H1 (cell line): ENCODE results near the gene COL21A1. TPM values are rescaled to one million over a fixed set of nuclear protein-coding genes. Genes with fewer than 3 reads are reported as not detected.

ENCODE experiments used
- CTCF ChIA-PET: fragments of 300-600 bp; sonication (Branson Sonifier 250); formaldehyde crosslinking; loops from one replicate; lab custom pipeline; 2021; ENCODE audit not compliant: partially characterized antibody; lab: Charles Lee
- POLR2A ChIA-PET: fragments of 300-600 bp; sonication (Branson Sonifier 250); formaldehyde crosslinking; loops from one replicate; lab custom pipeline; 2021; ENCODE audit warnings: inconsistent platforms; ENCODE audit not compliant: partially characterized antibody; lab: Charles Lee
- DNase-seq, 2 experiments: peaks; one replicate each; pipeline versions ENCODE4 v3.0.0 to v3.0.0-alpha.2; 2010 to 2022; ENCODE audit warnings: low spot score in 2 of 2, low read depth in 1 of 2, mixed read lengths in 1 of 2
- FAIRE-seq: peaks from 2 replicates; lab custom pipeline; 2011; peaks lifted over from hg19 to GRCh38; lab: Jason Lieb, UNC
- H2AFZ ChIP-seq: 2 replicates; pipeline ENCODE4 v1.8.1; 2012; ENCODE audit warnings: low read length, inconsistent platforms
- H2AK5ac ChIP-seq: 2 replicates; pipeline ENCODE4 v1.6.1; 2013; ENCODE audit warnings: low read depth, low read length
- H2BK120ac ChIP-seq: replicated peaks from 2 replicates; pipeline ENCODE3; 2013; ENCODE audit warnings: low read depth, low read length, inconsistent platforms
- H2BK12ac ChIP-seq: 2 replicates; pipeline ENCODE4 v1.6.1; 2013; ENCODE audit warnings: low read depth, low read length
- H2BK15ac ChIP-seq: 2 replicates; pipeline ENCODE4 v1.6.1; 2013; ENCODE audit warnings: low read length
- H2BK20ac ChIP-seq: 2 replicates; pipeline ENCODE4 v1.6.1; 2013; ENCODE audit warnings: low read length
- H2BK5ac ChIP-seq: 2 replicates; pipeline ENCODE4 v1.6.1; 2013; ENCODE audit warnings: low read depth, low read length
- H3K14ac ChIP-seq: 2 replicates; pipeline ENCODE4 v1.6.1; 2013; ENCODE audit warnings: inconsistent platforms; ENCODE audit not compliant: insufficient read length
- H3K18ac ChIP-seq: 2 replicates; pipeline ENCODE4 v1.6.1; 2013; ENCODE audit warnings: low read length; ENCODE audit errors: extremely low read depth
- H3K23ac ChIP-seq: 2 replicates; pipeline ENCODE4 v1.6.1; 2013; ENCODE audit warnings: inconsistent platforms; ENCODE audit not compliant: insufficient read length
- H3K23me2 ChIP-seq: 2 replicates; pipeline ENCODE4 v1.6.1; 2013; ENCODE audit warnings: low read depth, low read length
- H3K27ac ChIP-seq: 2 replicates; pipeline ENCODE4 v1.6.1; 2011; ENCODE audit warnings: low read depth, low read length, inconsistent platforms
- H3K27me3 ChIP-seq, 4 experiments: replicated peaks in 1 of 4; 1 replicate in 1 of 4; 2 replicates in 3 of 4; pipeline versions ENCODE4 v1.6.1 to v1.8.1; 2011 to 2013; ENCODE audit warnings: low read length in 3 of 4, mild to moderate bottlenecking in 3 of 4, inconsistent platforms in 2 of 4, mixed read lengths in 2 of 4, moderate library complexity in 1 of 4; ENCODE audit not compliant: control insufficient read depth in 3 of 4, insufficient read depth in 3 of 4; ENCODE audit errors: extremely low read depth in 1 of 4
- H3K36me3 ChIP-seq, 4 experiments: 2 replicates each; pipeline versions ENCODE4 v1.6.1 to v1.8.1; 2011 to 2013; ENCODE audit warnings: mild to moderate bottlenecking in 4 of 4, low read length in 3 of 4, moderate library complexity in 2 of 4, control low read depth in 1 of 4, inconsistent platforms in 1 of 4; ENCODE audit not compliant: insufficient read depth in 4 of 4, control insufficient read depth in 2 of 4
- H3K4ac ChIP-seq: replicated peaks from 2 replicates; pipeline ENCODE3; 2013; ENCODE audit warnings: low read length, low read depth, mixed read lengths, inconsistent platforms; ENCODE audit not compliant: insufficient read length
- H3K4me1 ChIP-seq, 4 experiments: replicated peaks in 1 of 4; 1 replicate in 1 of 4; 2 replicates in 3 of 4; pipeline versions ENCODE4 v1.6.1 to v1.8.1; 2011 to 2013; ENCODE audit warnings: low read length in 3 of 4, inconsistent platforms in 2 of 4, mixed read lengths in 1 of 4; ENCODE audit not compliant: insufficient read depth in 4 of 4, control insufficient read depth in 3 of 4
- H3K4me2 ChIP-seq, 2 experiments: 2 replicates each; pipeline versions ENCODE4 v1.6.1 to v1.8.1; 2011 to 2013; ENCODE audit warnings: low read depth in 2 of 2, low read length in 2 of 2, control low read depth in 1 of 2, inconsistent platforms in 1 of 2, mild to moderate bottlenecking in 1 of 2; ENCODE audit not compliant: insufficient read depth in 1 of 2
- H3K4me3 ChIP-seq, 4 experiments: fragments of 200-600, 300-600 bp in 1 of 4; sonication (generic), shearing (Covaris generic), sonication (Bioruptor Twin) in 1 of 4; 2 replicates each; pipeline versions ENCODE4 v1.5.1 to v1.8.1; 2011 to 2016; ENCODE audit warnings: low read length in 4 of 4, low read depth in 3 of 4, control low read depth in 2 of 4, inconsistent platforms in 2 of 4, mild to moderate bottlenecking in 2 of 4, mixed read lengths in 1 of 4, moderate library complexity in 1 of 4; ENCODE audit not compliant: insufficient read depth in 2 of 4; ENCODE audit errors: extremely low read depth in 1 of 4
- H3K56ac ChIP-seq: replicated peaks from 2 replicates; pipeline ENCODE3; 2013; ENCODE audit warnings: low read depth, mild to moderate bottlenecking, mixed read lengths, low read length, inconsistent platforms; ENCODE audit not compliant: insufficient read length
- H3K79me1 ChIP-seq: 2 replicates; pipeline ENCODE4 v1.6.1; 2013; ENCODE audit warnings: low read depth, low read length, control low read depth
- H3K79me2 ChIP-seq, 2 experiments: 2 replicates each; pipeline versions ENCODE4 v1.6.1 to v1.8.1; 2012 to 2013; ENCODE audit warnings: low read length in 2 of 2, mild to moderate bottlenecking in 2 of 2, inconsistent platforms in 1 of 2; ENCODE audit not compliant: insufficient read depth in 2 of 2, control insufficient read depth in 1 of 2
- H3K9ac ChIP-seq, 4 experiments: replicated peaks in 1 of 4; 1 replicate in 1 of 4; 2 replicates in 3 of 4; pipeline versions ENCODE4 v1.6.1 to v1.8.1; 2011 to 2013; ENCODE audit warnings: low read depth in 3 of 4, low read length in 3 of 4, control low read depth in 2 of 4, mild to moderate bottlenecking in 2 of 4, moderate library complexity in 2 of 4, inconsistent platforms in 1 of 4; ENCODE audit errors: extremely low read depth in 1 of 4
- H3K9me3 ChIP-seq, 2 experiments: 2 replicates each; pipeline versions ENCODE4 v1.6.1 to v1.8.1; 2012 to 2013; ENCODE audit warnings: mild to moderate bottlenecking in 2 of 2, moderate library complexity in 2 of 2, control low read depth in 1 of 2, inconsistent platforms in 1 of 2, low read depth in 1 of 2, low read length in 1 of 2, mixed read lengths in 1 of 2; ENCODE audit not compliant: insufficient read depth in 2 of 2
- H4K20me1 ChIP-seq, 2 experiments: replicated peaks in 1 of 2; 2 replicates each; pipeline versions ENCODE3 to v1.8.1; 2011 to 2013; ENCODE audit warnings: inconsistent platforms in 2 of 2, low read length in 2 of 2, mild to moderate bottlenecking in 1 of 2; ENCODE audit not compliant: insufficient read depth in 2 of 2, control insufficient read depth in 1 of 2
- H4K5ac ChIP-seq: 2 replicates; pipeline ENCODE4 v1.6.1; 2013; ENCODE audit warnings: low read length, low read depth, mixed read lengths, inconsistent platforms; ENCODE audit not compliant: insufficient read length
- H4K8ac ChIP-seq: 2 replicates; pipeline ENCODE4 v1.8.0; 2013; ENCODE audit warnings: mild to moderate bottlenecking, moderate library complexity, low read length, inconsistent platforms; ENCODE audit not compliant: insufficient read depth; ENCODE audit errors: extremely low read depth
- H4K91ac ChIP-seq: replicated peaks from 2 replicates; pipeline ENCODE3; 2013; ENCODE audit warnings: low read length, mixed read lengths, inconsistent platforms; ENCODE audit not compliant: insufficient read length
- BACH1 ChIP-seq: IDR thresholded peaks from 2 replicates; pipeline ENCODE4 v1.6.1; 2012; ENCODE audit warnings: low read length, improper control_type of control experiment
- EGR1 ChIP-seq: IDR thresholded peaks from 2 replicates; pipeline ENCODE4 v1.6.1; 2011; ENCODE audit warnings: low read depth, low read length, borderline replicate concordance
- FOSL1 ChIP-seq: IDR thresholded peaks from 2 replicates; pipeline ENCODE4 v1.6.1; 2011; ENCODE audit warnings: mild to moderate bottlenecking, low read depth, low read length, moderate library complexity; ENCODE audit not compliant: insufficient read depth
- KDM5A ChIP-seq: fragments of 200-600 bp; IDR thresholded peaks from 2 replicates; pipeline ENCODE4 v1.7.1; 2012; ENCODE audit warnings: mild to moderate bottlenecking, low read length, inconsistent platforms, mixed read lengths
- POLR2A ChIP-seq, 2 experiments: IDR thresholded peaks; 1 replicate in 1 of 2; 2 replicates in 1 of 2; pipeline ENCODE4 v1.6.1; 2011; ENCODE audit warnings: low read depth in 2 of 2, low read length in 2 of 2, mild to moderate bottlenecking in 2 of 2; ENCODE audit errors: control extremely low read depth in 1 of 2
- RAD21 ChIP-seq, 2 experiments: IDR thresholded peaks in 1 of 2; conservative IDR thresholded peaks in 1 of 2; 2 replicates each; pipeline ENCODE4 v1.6.1; 2011; ENCODE audit warnings: low read depth in 2 of 2, low read length in 2 of 2, improper control_type of control experiment in 1 of 2, inconsistent platforms in 1 of 2, mild to moderate bottlenecking in 1 of 2, moderate library complexity in 1 of 2
- RBBP5 ChIP-seq: IDR thresholded peaks from 2 replicates; pipeline ENCODE4 v1.7.1; 2012; ENCODE audit warnings: low read depth, mild to moderate bottlenecking, inconsistent platforms, low read length, moderate library complexity, borderline replicate concordance
- SRF ChIP-seq: IDR thresholded peaks from 2 replicates; pipeline ENCODE4 v1.6.1; 2011; ENCODE audit warnings: mild to moderate bottlenecking, low read depth, low read length, moderate library complexity
- TBP ChIP-seq: IDR thresholded peaks from 2 replicates; pipeline ENCODE4 v1.6.1; 2011; ENCODE audit warnings: low read depth, low read length, improper control_type of control experiment
- TEAD4 ChIP-seq: IDR thresholded peaks from 2 replicates; pipeline ENCODE4 v1.6.1; 2012; ENCODE audit warnings: low read depth, low read length, inconsistent platforms, mixed read lengths
- ZNF274 ChIP-seq: IDR thresholded peaks from 2 replicates; pipeline ENCODE4 v1.7.0; 2012; ENCODE audit warnings: low read length, borderline replicate concordance; ENCODE audit errors: extremely low read depth
- WGBS, 2 experiments: shearing (Covaris generic) in 1 of 2; methylation state at CpG; one replicate each; pipeline versions ENCODE4 v1.1.6 to v1.1.7; 2013 to 2015; ENCODE audit warnings: low lambda C conversion rate in 2 of 2, mixed read lengths in 2 of 2, inconsistent platforms in 1 of 2, low coverage in 1 of 2, missing lambda C conversion rate in 1 of 2; ENCODE audit not compliant: insufficient replicate concordance in 2 of 2, insufficient coverage in 1 of 2, insufficient read length in 1 of 2; ENCODE audit errors: extremely low coverage in 1 of 2, missing lambda C conversion rate in 1 of 2; 5-methylcytosine and 5-hydroxymethylcytosine counted together
- polyA plus RNA-seq, 7 experiments: library from polyadenylated mRNA; depleted of rRNA in 3 of 7; stranded (reverse) in 5 of 7; unstranded in 2 of 7; fragments of >200 nt in 5 of 7; fragments of 200-250 nt in 2 of 7; gene quantifications; 1 replicate in 5 of 7; 2 replicates in 1 of 7; 4 replicates in 1 of 7; pipeline versions ENCODE4 v1.2.1 to v1.2.3, GENCODE V29; 2011 to 2013; ENCODE audit warnings: missing spikeins in 2 of 7, mixed read lengths in 2 of 7
- total RNA-seq: library from RNA; stranded (reverse); fragmentation: NEBNext Ultra II Directional; extraction: Animal tissue kit (Norgen Biotek cat#: 25700); gene quantifications from 2 replicates; pipeline ENCODE4 v1.2.1, GENCODE V29; 2021
- TF ChIP-seq, protein P1 (sequence below): IDR thresholded peaks from 2 replicates; pipeline ENCODE4 v1.6.1; 2012; ENCODE audit warnings: low read length, inconsistent platforms
- TF ChIP-seq, protein P2 (sequence below): IDR thresholded peaks from 2 replicates; pipeline ENCODE4 v1.6.1; 2012; ENCODE audit warnings: inconsistent platforms

Gene COL21A1
- total and polyA plus RNA-seq, 2 of the 8 experiments (the other 6 are each of a cell fraction or from before 2014, with no cell fraction given): 1.6 to 3.4 TPM

DNA sequence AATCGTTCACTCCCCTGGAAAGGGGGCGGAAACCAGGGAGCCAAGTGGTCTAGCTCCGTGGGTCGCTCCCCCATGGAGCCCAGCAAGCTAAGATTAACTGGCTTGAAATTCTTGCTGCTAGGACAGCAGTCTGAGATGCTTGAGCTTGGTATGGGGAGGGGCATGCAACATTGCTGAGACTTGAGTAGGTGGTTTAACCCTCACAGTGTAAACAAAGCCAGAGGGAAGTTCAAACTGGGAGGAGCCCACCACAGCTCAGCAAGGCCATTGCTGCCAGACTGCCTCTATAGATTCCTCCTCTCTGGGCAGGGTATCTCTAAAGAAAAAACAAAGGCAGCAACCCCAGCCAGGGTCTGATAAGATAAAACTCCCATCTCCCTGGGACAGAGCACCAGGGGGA is 43.2 kb downstream of the COL21A1 start:
- Histone ChIP-seq H2BK15ac (no peak overlapping the region), H2BK120ac (no peak overlapping the region), H3K9me3 (no peaks in the 10 kb centered on the region), H3K23me2 (no peaks in the 10 kb centered on the region), H2BK12ac (no peak overlapping the region), H3K14ac (no peak overlapping the region), H4K8ac (no peak overlapping the region), H3K56ac (no peak overlapping the region), H3K27me3 (no peaks in the 10 kb centered on the region), H4K5ac (no peak overlapping the region), H4K20me1 (no peaks in the 10 kb centered on the region), H4K91ac (no peak overlapping the region), H3K79me2 (no peaks in the 10 kb centered on the region), H3K9ac (no peak overlapping the region), H2BK20ac (no peak overlapping the region), H2AK5ac (no peak overlapping the region), H3K36me3 (no peaks in the 10 kb centered on the region), H2BK5ac (no peak overlapping the region), H2AFZ (no peak overlapping the region), H3K4me2 (no peak overlapping the region), H3K4me3 (no peak overlapping the region), H3K79me1 (no peaks in the 10 kb centered on the region), H3K27ac (no peak overlapping the region), H3K4me1 (no peaks in the 10 kb centered on the region), H3K23ac (no peak overlapping the region), H3K4ac (no peak overlapping the region), H3K18ac (no peak overlapping the region)
- no peak for FAIRE-seq
- WGBS, 2 experiments: 89% methylated on average over 4 of the region's 4 CpGs; no CpG with 5 or more reads in 1 of the 2 experiments
- CTCF ChIA-PET: interaction anchor here (0.9 kb wide), 1 partner anchor 89 kb away, joined by 3 read pairs; no protein-coding TSS in a partner anchor
- DNase-seq: no peak
- POLR2A ChIA-PET: no interaction called here
- TF ChIP-seq TBP (no peak), FOSL1 (no peak), RAD21 (IDR thresholded peaks at IDR 0.05 in 1 of 2, conservative IDR thresholded peaks at IDR 0.05 in 1 of 2; ENCODE audit: low read depth in 2 of 2, low read length in 2 of 2) (no peak), SRF (no peak), KDM5A (no peak), BACH1 (no peak), TEAD4 (no peak), RBBP5 (no peak), EGR1 (no peak), ZNF274 (no peak), POLR2A (IDR thresholded peaks at IDR 0.05; ENCODE audit: control extremely low read depth in 1 of 2, low read depth in 2 of 2, low read length in 2 of 2) (no peak)
- TF ChIP-seq, protein P1, sequence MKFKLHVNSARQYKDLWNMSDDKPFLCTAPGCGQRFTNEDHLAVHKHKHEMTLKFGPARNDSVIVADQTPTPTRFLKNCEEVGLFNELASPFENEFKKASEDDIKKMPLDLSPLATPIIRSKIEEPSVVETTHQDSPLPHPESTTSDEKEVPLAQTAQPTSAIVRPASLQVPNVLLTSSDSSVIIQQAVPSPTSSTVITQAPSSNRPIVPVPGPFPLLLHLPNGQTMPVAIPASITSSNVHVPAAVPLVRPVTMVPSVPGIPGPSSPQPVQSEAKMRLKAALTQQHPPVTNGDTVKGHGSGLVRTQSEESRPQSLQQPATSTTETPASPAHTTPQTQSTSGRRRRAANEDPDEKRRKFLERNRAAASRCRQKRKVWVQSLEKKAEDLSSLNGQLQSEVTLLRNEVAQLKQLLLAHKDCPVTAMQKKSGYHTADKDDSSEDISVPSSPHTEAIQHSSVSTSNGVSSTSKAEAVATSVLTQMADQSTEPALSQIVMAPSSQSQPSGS: no peak
- TF ChIP-seq, protein P2, sequence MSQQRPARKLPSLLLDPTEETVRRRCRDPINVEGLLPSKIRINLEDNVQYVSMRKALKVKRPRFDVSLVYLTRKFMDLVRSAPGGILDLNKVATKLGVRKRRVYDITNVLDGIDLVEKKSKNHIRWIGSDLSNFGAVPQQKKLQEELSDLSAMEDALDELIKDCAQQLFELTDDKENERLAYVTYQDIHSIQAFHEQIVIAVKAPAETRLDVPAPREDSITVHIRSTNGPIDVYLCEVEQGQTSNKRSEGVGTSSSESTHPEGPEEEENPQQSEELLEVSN: no peak
